ENCODE data around the gene LIMS1.

- TF ChIP-seq POLR2A (IDR thresholded peaks at IDR 0.05) = no peak
- TF ChIP-seq CTCF (IDR thresholded peaks at IDR 0.05 in 4 of 5, conservative IDR thresholded peaks at IDR 0.05 in 1 of 5) = no peak
Measured at GRCh38 chr2:108535357-108535631, 1.0 kb downstream of the LIMS1 start.

Measured in gastrocnemius medialis (tissue), 4 donors.